ENCODE data around the gene SLFNL1.

SLFNL1 gene

GRCh38 chr1:41015897-41016470 lies 5.5 kb downstream of the SLFNL1 start:
- H2BK12ac ChIP-seq (ENCODE audit: low read length in 2 of 2), result no peak overlapping the region
- no peak overlapping the region for H3K4me3 ChIP-seq (ENCODE audit: insufficient read depth in 1 of 2, low read depth in 1 of 2, low read length in 2 of 2)
- H2BK120ac ChIP-seq (ENCODE audit: low read depth, low read length), result no peak overlapping the region
- peaks cover 10% of the 10 kb centered on the region for H3K79me1 ChIP-seq (replicated peaks; ENCODE audit: low read length, poor library complexity, severe bottlenecking)
- H3K27me3 ChIP-seq (ENCODE audit: control insufficient read depth in 1 of 2, insufficient read depth in 1 of 2, low read length in 2 of 2), result no peaks in the 10 kb centered on the region
- no peak overlapping the region for H4K8ac ChIP-seq (ENCODE audit: low read length)
- no peak overlapping the region for H3K4me2 ChIP-seq (ENCODE audit: low read length, poor library complexity, severe bottlenecking)
- no peak overlapping the region for H2AK5ac ChIP-seq (ENCODE audit: low read length, severe bottlenecking)
- no peaks in the 10 kb centered on the region for H3K4me1 ChIP-seq (ENCODE audit: control insufficient read depth, insufficient read depth, low read depth, low read length)
- H2BK15ac ChIP-seq (ENCODE audit: low read depth, poor library complexity, severe bottlenecking), result no peak overlapping the region
- no peak overlapping the region for H3K14ac ChIP-seq (ENCODE audit: low read length in 2 of 2)
- WGBS, result 95% methylated on average over 13 of the region's 13 CpGs
- H3K18ac ChIP-seq (ENCODE audit: low read depth in 1 of 2, low read length in 2 of 2), result no peak overlapping the region
- H2AFZ ChIP-seq (ENCODE audit: low read depth, low read length), result no peak overlapping the region
- no peak for DNase-seq
- H2BK5ac ChIP-seq (ENCODE audit: low read depth, low read length, poor library complexity, severe bottlenecking), result no peak overlapping the region
- no peak overlapping the region for H3K9ac ChIP-seq (ENCODE audit: low read length)
- H3K4ac ChIP-seq (ENCODE audit: low read depth in 1 of 2, low read length in 2 of 2), result no peak overlapping the region
- H4K91ac ChIP-seq (ENCODE audit: low read length), result peak overlapping the region; percentile 3
- H3K36me3 ChIP-seq (ENCODE audit: control insufficient read depth in 1 of 2, insufficient read depth in 2 of 2, low read depth in 1 of 2, low read length in 2 of 2), result peaks cover 53 to 78% of the 10 kb centered on the region in 2 experiments
- no peak overlapping the region for H3K27ac ChIP-seq (ENCODE audit: low read length, poor library complexity, severe bottlenecking)
- H3K23ac ChIP-seq (ENCODE audit: low read length in 2 of 2), result no peak overlapping the region
- no peaks in the 10 kb centered on the region for H3K9me3 ChIP-seq (ENCODE audit: control insufficient read depth, low read length)

- no peak overlapping the region for H4K91ac ChIP-seq (ENCODE audit: low read length)
- H4K8ac ChIP-seq (ENCODE audit: low read length), result no peak overlapping the region
- no peak overlapping the region for H3K14ac ChIP-seq (ENCODE audit: low read length in 2 of 2)
- H3K23ac ChIP-seq (ENCODE audit: low read length in 2 of 2), result no peak overlapping the region
- H3K18ac ChIP-seq (ENCODE audit: low read depth in 1 of 2, low read length in 2 of 2), result no peak overlapping the region
- no peak overlapping the region for H3K9ac ChIP-seq (ENCODE audit: low read length)
- H3K4me1 ChIP-seq (ENCODE audit: control insufficient read depth, insufficient read depth, low read depth, low read length), result peaks cover 2% of the 10 kb centered on the region
- H2BK5ac ChIP-seq (ENCODE audit: low read depth, low read length, poor library complexity, severe bottlenecking), result no peak overlapping the region
- no peak overlapping the region for H3K4me3 ChIP-seq (ENCODE audit: insufficient read depth in 1 of 2, low read depth in 1 of 2, low read length in 2 of 2)
- H2AK5ac ChIP-seq (ENCODE audit: low read length, severe bottlenecking), result no peak overlapping the region
- H3K27me3 ChIP-seq (ENCODE audit: control insufficient read depth in 1 of 2, insufficient read depth in 1 of 2, low read length in 2 of 2), result no peaks in the 10 kb centered on the region
- no peak overlapping the region for H2BK120ac ChIP-seq (ENCODE audit: low read depth, low read length)
- WGBS, result 96% methylated on average over 5 of the region's 5 CpGs
- peaks cover 59 to 77% of the 10 kb centered on the region in 2 experiments for H3K36me3 ChIP-seq (ENCODE audit: control insufficient read depth in 1 of 2, insufficient read depth in 2 of 2, low read depth in 1 of 2, low read length in 2 of 2)
- H2BK12ac ChIP-seq (ENCODE audit: low read length in 2 of 2), result no peak overlapping the region
- no peak overlapping the region for H3K4ac ChIP-seq (ENCODE audit: low read depth in 1 of 2, low read length in 2 of 2)
- DNase-seq, result no peak
- no peak overlapping the region for H3K4me2 ChIP-seq (ENCODE audit: low read length, poor library complexity, severe bottlenecking)
- H2AFZ ChIP-seq (ENCODE audit: low read depth, low read length), result no peak overlapping the region
- no peak overlapping the region for H2BK15ac ChIP-seq (ENCODE audit: low read depth, poor library complexity, severe bottlenecking)
- H3K27ac ChIP-seq (ENCODE audit: low read length, poor library complexity, severe bottlenecking), result no peak overlapping the region
- peaks cover 15% of the 10 kb centered on the region for H3K79me1 ChIP-seq (replicated peaks; ENCODE audit: low read length, poor library complexity, severe bottlenecking)
- H3K9me3 ChIP-seq (ENCODE audit: control insufficient read depth, low read length), result no peaks in the 10 kb centered on the region
Observed at GRCh38 chr1:41015281-41015896, 6.1 kb downstream of the SLFNL1 start.

GRCh38 chr1:41014871-41015270 lies 6.7 kb downstream of the SLFNL1 start:
- peaks cover 19% of the 10 kb centered on the region for H3K79me1 ChIP-seq (replicated peaks; ENCODE audit: low read length, poor library complexity, severe bottlenecking)
- H2AK5ac ChIP-seq (ENCODE audit: low read length, severe bottlenecking), result no peak overlapping the region
- H2BK12ac ChIP-seq (ENCODE audit: low read length in 2 of 2), result no peak overlapping the region
- DNase-seq, result no peak
- no peak overlapping the region for H3K9ac ChIP-seq (ENCODE audit: low read length)
- no peak overlapping the region for H3K4ac ChIP-seq (ENCODE audit: low read depth in 1 of 2, low read length in 2 of 2)
- H3K18ac ChIP-seq (ENCODE audit: low read depth in 1 of 2, low read length in 2 of 2), result no peak overlapping the region
- H2BK120ac ChIP-seq (ENCODE audit: low read depth, low read length), result no peak overlapping the region
- H3K14ac ChIP-seq (ENCODE audit: low read length in 2 of 2), result no peak overlapping the region
- H4K8ac ChIP-seq (ENCODE audit: low read length), result no peak overlapping the region
- H3K4me2 ChIP-seq (ENCODE audit: low read length, poor library complexity, severe bottlenecking), result no peak overlapping the region
- H3K36me3 ChIP-seq (ENCODE audit: control insufficient read depth in 1 of 2, insufficient read depth in 2 of 2, low read depth in 1 of 2, low read length in 2 of 2), result peaks cover 64 to 75% of the 10 kb centered on the region in 2 experiments
- no peak overlapping the region for H4K91ac ChIP-seq (ENCODE audit: low read length)
- no peak overlapping the region for H3K4me3 ChIP-seq (ENCODE audit: insufficient read depth in 1 of 2, low read depth in 1 of 2, low read length in 2 of 2)
- WGBS, result 70% methylated on average over 8 of the region's 8 CpGs
- no peak overlapping the region for H2BK5ac ChIP-seq (ENCODE audit: low read depth, low read length, poor library complexity, severe bottlenecking)
- peaks cover 2% of the 10 kb centered on the region for H3K4me1 ChIP-seq (ENCODE audit: control insufficient read depth, insufficient read depth, low read depth, low read length)
- H2BK15ac ChIP-seq (ENCODE audit: low read depth, poor library complexity, severe bottlenecking), result no peak overlapping the region
- H2AFZ ChIP-seq (ENCODE audit: low read depth, low read length), result no peak overlapping the region
- H3K27me3 ChIP-seq (ENCODE audit: control insufficient read depth in 1 of 2, insufficient read depth in 1 of 2, low read length in 2 of 2), result no peaks in the 10 kb centered on the region
- H3K23ac ChIP-seq (ENCODE audit: low read length in 2 of 2), result no peak overlapping the region
- no peak overlapping the region for H3K27ac ChIP-seq (ENCODE audit: low read length, poor library complexity, severe bottlenecking)
- H3K9me3 ChIP-seq (ENCODE audit: control insufficient read depth, low read length), result no peaks in the 10 kb centered on the region

- Histone ChIP-seq H3K9me3 (ENCODE audit: control insufficient read depth, low read length) (no peaks in the 10 kb centered on the region), H2BK15ac (ENCODE audit: low read depth, poor library complexity, severe bottlenecking) (no peak overlapping the region), H3K4me2 (ENCODE audit: low read length, poor library complexity, severe bottlenecking) (no peak overlapping the region), H3K9ac (ENCODE audit: low read length) (no peak overlapping the region), H3K36me3 (ENCODE audit: control insufficient read depth in 1 of 2, insufficient read depth in 2 of 2, low read depth in 1 of 2, low read length in 2 of 2) (peaks cover 73 to 75% of the 10 kb centered on the region in 2 experiments), H3K4me1 (ENCODE audit: control insufficient read depth, insufficient read depth, low read depth, low read length) (peaks cover 6% of the 10 kb centered on the region), H3K27ac (ENCODE audit: low read length, poor library complexity, severe bottlenecking) (no peak overlapping the region), H3K27me3 (ENCODE audit: control insufficient read depth in 1 of 2, insufficient read depth in 1 of 2, low read length in 2 of 2) (no peaks in the 10 kb centered on the region), H2BK5ac (ENCODE audit: low read depth, low read length, poor library complexity, severe bottlenecking) (no peak overlapping the region), H3K14ac (ENCODE audit: low read length in 2 of 2) (no peak overlapping the region), H4K8ac (ENCODE audit: low read length) (no peak overlapping the region), H2BK120ac (ENCODE audit: low read depth, low read length) (no peak overlapping the region), H2AFZ (ENCODE audit: low read depth, low read length) (no peak overlapping the region), H3K4ac (ENCODE audit: low read depth in 1 of 2, low read length in 2 of 2) (no peak overlapping the region), H3K23ac (ENCODE audit: low read length in 2 of 2) (no peak overlapping the region), H4K91ac (ENCODE audit: low read length) (no peak overlapping the region), H2AK5ac (ENCODE audit: low read length, severe bottlenecking) (no peak overlapping the region), H3K79me1 (replicated peaks; ENCODE audit: low read length, poor library complexity, severe bottlenecking) (peaks cover 22% of the 10 kb centered on the region), H3K18ac (ENCODE audit: low read depth in 1 of 2, low read length in 2 of 2) (no peak overlapping the region), H2BK12ac (ENCODE audit: low read length in 2 of 2) (no peak overlapping the region), H3K4me3 (ENCODE audit: insufficient read depth in 1 of 2, low read depth in 1 of 2, low read length in 2 of 2) (no peak overlapping the region)
- DNase-seq, result no peak
- WGBS, result 95% methylated on average over 7 of the region's 7 CpGs
Observed at GRCh38 chr1:41013796-41014195, 7.7 kb downstream of the SLFNL1 start.

Measured in mesenchymal stem cell (in vitro differentiated cells and primary cell).